GM12873 (cell line): Measurements from ENCODE around the gene GIT2.

ENCODE experiments used
- CTCF ChIP-seq: IDR thresholded peaks from 2 replicates; pipeline ENCODE4 v1.5.1; 2012; ENCODE audit warnings: low read depth, mild to moderate bottlenecking, moderate library complexity, low read length, control low read depth; ENCODE audit not compliant: insufficient read depth; ENCODE audit errors: missing control alignments

The GIT2 gene

GRCh38 chr12:109932878-109933503 is 63.2 kb downstream of the GIT2 start:
- TF ChIP-seq CTCF: no peak

- TF ChIP-seq CTCF: no peak
These were observed 65.0 kb downstream of the GIT2 start for GRCh38 chr12:109931143-109931542.

- no peak for TF ChIP-seq CTCF
These were observed 66.0 kb downstream of the GIT2 start for GRCh38 chr12:109930028-109930800.

- no peak for TF ChIP-seq CTCF
These were observed 68.0 kb downstream of the GIT2 start for GRCh38 chr12:109928058-109928656.

GRCh38 chr12:109927622-109928021 is 68.5 kb downstream of the GIT2 start:
- TF ChIP-seq CTCF: peak; percentile 83

- TF ChIP-seq CTCF: no peak
These were observed 69.5 kb downstream of the GIT2 start for GRCh38 chr12:109926488-109927210.

- no peak for TF ChIP-seq CTCF
These were observed 70.2 kb downstream of the GIT2 start for GRCh38 chr12:109926016-109926415.
